HL-60 (cell line): ENCODE results near the gene OR9Q1.

Experiments used
- POLR2AphosphoS5 ChIP-seq: IDR thresholded peaks from 2 replicates; pipeline ENCODE4 v1.6.1; 2012; ENCODE audit warnings: low read depth
- TF ChIP-seq, protein P1 (sequence below): IDR thresholded peaks from one replicate; pipeline ENCODE4 v1.5.1; 2011; ENCODE audit warnings: low read length, control low read depth, inconsistent platforms; ENCODE audit not compliant: insufficient read depth
- TF ChIP-seq, protein P2 (sequence below): IDR thresholded peaks from 2 replicates; pipeline ENCODE4 v1.6.1; 2012; ENCODE audit warnings: low read depth; ENCODE audit not compliant: insufficient replicate concordance

DNA sequence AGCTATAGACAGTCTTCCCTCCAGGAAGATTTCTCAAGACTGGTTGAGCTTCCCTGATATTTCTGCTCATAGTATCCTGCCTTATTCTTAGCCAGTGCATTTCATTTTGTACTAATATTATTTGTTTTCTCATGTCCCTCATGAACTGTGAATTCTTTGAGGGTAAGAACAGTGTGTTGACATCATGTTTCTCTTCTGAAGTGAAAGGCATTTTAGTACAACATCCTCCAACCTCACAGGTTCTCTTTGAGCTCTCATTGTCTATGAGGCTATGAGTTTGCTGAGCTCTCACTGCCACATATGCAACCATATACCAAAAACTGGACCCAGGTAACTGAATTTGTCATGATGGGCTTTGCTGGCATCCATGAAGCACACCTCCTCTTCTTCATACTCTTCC is 7.0 kb downstream of the OR9Q1 start, which contains the start of gene OR6Q1:
- TF ChIP-seq, protein P1, sequence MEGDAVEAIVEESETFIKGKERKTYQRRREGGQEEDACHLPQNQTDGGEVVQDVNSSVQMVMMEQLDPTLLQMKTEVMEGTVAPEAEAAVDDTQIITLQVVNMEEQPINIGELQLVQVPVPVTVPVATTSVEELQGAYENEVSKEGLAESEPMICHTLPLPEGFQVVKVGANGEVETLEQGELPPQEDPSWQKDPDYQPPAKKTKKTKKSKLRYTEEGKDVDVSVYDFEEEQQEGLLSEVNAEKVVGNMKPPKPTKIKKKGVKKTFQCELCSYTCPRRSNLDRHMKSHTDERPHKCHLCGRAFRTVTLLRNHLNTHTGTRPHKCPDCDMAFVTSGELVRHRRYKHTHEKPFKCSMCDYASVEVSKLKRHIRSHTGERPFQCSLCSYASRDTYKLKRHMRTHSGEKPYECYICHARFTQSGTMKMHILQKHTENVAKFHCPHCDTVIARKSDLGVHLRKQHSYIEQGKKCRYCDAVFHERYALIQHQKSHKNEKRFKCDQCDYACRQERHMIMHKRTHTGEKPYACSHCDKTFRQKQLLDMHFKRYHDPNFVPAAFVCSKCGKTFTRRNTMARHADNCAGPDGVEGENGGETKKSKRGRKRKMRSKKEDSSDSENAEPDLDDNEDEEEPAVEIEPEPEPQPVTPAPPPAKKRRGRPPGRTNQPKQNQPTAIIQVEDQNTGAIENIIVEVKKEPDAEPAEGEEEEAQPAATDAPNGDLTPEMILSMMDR, result no peak
- TF ChIP-seq POLR2AphosphoS5, result no peak
- TF ChIP-seq, protein P2, sequence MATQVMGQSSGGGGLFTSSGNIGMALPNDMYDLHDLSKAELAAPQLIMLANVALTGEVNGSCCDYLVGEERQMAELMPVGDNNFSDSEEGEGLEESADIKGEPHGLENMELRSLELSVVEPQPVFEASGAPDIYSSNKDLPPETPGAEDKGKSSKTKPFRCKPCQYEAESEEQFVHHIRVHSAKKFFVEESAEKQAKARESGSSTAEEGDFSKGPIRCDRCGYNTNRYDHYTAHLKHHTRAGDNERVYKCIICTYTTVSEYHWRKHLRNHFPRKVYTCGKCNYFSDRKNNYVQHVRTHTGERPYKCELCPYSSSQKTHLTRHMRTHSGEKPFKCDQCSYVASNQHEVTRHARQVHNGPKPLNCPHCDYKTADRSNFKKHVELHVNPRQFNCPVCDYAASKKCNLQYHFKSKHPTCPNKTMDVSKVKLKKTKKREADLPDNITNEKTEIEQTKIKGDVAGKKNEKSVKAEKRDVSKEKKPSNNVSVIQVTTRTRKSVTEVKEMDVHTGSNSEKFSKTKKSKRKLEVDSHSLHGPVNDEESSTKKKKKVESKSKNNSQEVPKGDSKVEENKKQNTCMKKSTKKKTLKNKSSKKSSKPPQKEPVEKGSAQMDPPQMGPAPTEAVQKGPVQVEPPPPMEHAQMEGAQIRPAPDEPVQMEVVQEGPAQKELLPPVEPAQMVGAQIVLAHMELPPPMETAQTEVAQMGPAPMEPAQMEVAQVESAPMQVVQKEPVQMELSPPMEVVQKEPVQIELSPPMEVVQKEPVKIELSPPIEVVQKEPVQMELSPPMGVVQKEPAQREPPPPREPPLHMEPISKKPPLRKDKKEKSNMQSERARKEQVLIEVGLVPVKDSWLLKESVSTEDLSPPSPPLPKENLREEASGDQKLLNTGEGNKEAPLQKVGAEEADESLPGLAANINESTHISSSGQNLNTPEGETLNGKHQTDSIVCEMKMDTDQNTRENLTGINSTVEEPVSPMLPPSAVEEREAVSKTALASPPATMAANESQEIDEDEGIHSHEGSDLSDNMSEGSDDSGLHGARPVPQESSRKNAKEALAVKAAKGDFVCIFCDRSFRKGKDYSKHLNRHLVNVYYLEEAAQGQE, result no peak
